Naive thymus-derived CD8-positive, alpha-beta T cell (primary cell): ENCODE measurements around the gene ZNHIT3. TPM values are rescaled to one million over a fixed set of nuclear protein-coding genes. Genes with fewer than 3 reads are reported as not detected.
A peak's percentile ranks its signal among the peaks of the same experiment; 100 is the strongest.

ENCODE experiments used
- ATAC-seq, 2 donors: fragments of 150-1000 bp; cut with Tn5 transposase in 1 of 2; sonication (Bioruptor Pico), chemical (Tn5 transposase) in 1 of 2; 1 replicate in 1 of 2; 2 replicates in 1 of 2; pipeline ENCODE4 v1.10.0; 2021; ENCODE audit warnings: mild to moderate bottlenecking in 2 of 2, moderate library complexity in 2 of 2
- POLR2A ChIA-PET: fragments of 350-600 bp; sonication (Branson Sonifier 250); formaldehyde crosslinking; loops from one replicate; lab custom pipeline; 2021; ENCODE audit warnings: antibody characterized with exemption; lab: Charles Lee
- DNase-seq, 10 donors: peaks; one replicate each; pipeline versions ENCODE4 v3.0.0 to v3.0.0-alpha.2; 2020 to 2022
- H3K27ac Mint-ChIP-seq, 10 donors: one replicate each; pipeline ENCODE4 v1.8.0; 2020 to 2022; ENCODE audit warnings: mild to moderate bottlenecking in 10 of 10, mixed read lengths in 10 of 10, moderate library complexity in 4 of 10, inconsistent platforms in 1 of 10
- H3K27me3 Mint-ChIP-seq, 5 donors: one replicate each; pipeline ENCODE4 v1.8.0; 2021 to 2022; ENCODE audit warnings: mixed read lengths in 5 of 5
- H3K36me3 Mint-ChIP-seq, 3 donors: one replicate each; pipeline ENCODE4 v1.8.0; 2020 to 2022; ENCODE audit warnings: mixed read lengths in 3 of 3, mild to moderate bottlenecking in 2 of 3, inconsistent platforms in 1 of 3
- H3K4me1 Mint-ChIP-seq, 4 donors: one replicate each; pipeline ENCODE4 v1.8.0; 2021 to 2022; ENCODE audit warnings: mixed read lengths in 4 of 4
- H3K4me3 Mint-ChIP-seq, 10 donors: one replicate each; pipeline ENCODE4 v1.8.0; 2020 to 2022; ENCODE audit warnings: mild to moderate bottlenecking in 10 of 10, mixed read lengths in 10 of 10, moderate library complexity in 6 of 10, inconsistent platforms in 1 of 10
- H3K9me3 Mint-ChIP-seq, 9 donors: one replicate each; pipeline ENCODE4 v1.8.0; 2020 to 2022; ENCODE audit warnings: mixed read lengths in 9 of 9, mild to moderate bottlenecking in 3 of 9, inconsistent platforms in 1 of 9, moderate library complexity in 1 of 9
- polyA plus RNA-seq, 3 donors: library from polyadenylated mRNA; unstranded; fragments of 300-500 nt; fragmentation: Illumina TruSeq; gene quantifications; one replicate each; pipeline ENCODE4 v1.2.3, GENCODE V29; 2021
- total RNA-seq, 8 experiments: library from RNA in 2 of 8; stranded (reverse) in 2 of 8; gene quantifications; one replicate each; pipeline ENCODE4 v1.2.3 and lab custom pipeline; 2021 to 2026

ZNHIT3 gene
- total and polyA plus RNA-seq, 5 experiments from 2014 or later, result 70.0 to 98.8 (median 89.1) TPM

DNA sequence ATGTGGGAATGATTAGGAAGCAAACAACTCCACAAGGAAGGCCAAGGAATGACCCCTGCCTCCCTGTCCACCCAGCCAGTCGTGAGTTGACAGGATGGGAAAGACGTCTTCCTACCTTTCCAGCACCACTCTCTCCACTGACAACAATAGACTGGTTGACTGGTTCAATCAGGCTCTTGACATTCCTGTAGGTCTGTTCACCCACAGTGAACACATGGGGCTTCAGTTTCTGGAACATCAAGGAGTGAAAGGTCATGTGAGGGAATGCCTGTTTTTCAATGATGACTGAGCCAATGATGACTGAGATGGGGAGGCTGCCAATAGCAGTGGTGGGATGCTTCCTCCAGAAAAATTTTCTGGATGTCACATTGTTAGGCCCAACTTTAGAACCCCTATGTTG is 38.6 kb downstream of the ZNHIT3 start:
- ATAC-seq (no peak), DNase-seq (no peak)
- H3K36me3 Mint-ChIP-seq, result peaks cover 5 to 69% (median 34%) of the 10 kb centered on the region in 3 donors
- peaks cover 0 to 15% (median 8%) of the 10 kb centered on the region in 4 donors for H3K4me1 Mint-ChIP-seq
- H3K27ac Mint-ChIP-seq, result peak overlapping the region in 2 of 10 donors; percentile 22 to 67
- H3K4me3 Mint-ChIP-seq, result no peak overlapping the region
- H3K27me3 Mint-ChIP-seq, result no peaks in the 10 kb centered on the region
- POLR2A ChIA-PET, result interaction anchor here (0.6 to 2.1 kb wide), 3 partner anchors 10 to 37 kb away, joined by 3 to 12 read pairs (median 4); partner anchors contain the start of genes MYO19 and PIGW
- H3K9me3 Mint-ChIP-seq, result no peaks in the 10 kb centered on the region

DNA sequence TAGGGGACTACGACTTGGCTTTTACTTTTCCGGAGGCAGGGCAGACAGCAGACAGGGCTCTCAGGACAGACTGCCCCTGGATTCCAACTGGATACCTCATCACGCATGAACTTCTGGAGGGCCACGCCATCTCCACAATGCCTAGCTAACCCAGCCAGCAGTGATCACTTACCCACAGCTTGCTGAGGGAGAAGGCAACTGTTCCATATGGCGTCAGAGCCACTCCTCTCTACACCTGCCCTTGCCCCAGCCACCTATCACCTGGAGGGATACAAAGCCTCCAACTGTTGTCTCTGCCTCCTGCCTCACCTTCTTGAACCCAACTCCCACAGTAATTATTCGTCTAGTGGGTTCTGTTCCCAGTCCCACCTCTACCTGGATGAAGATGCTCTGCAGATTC is 39.4 kb downstream of the ZNHIT3 start:
- Mint-ChIP-seq H3K27ac (peak overlapping the region in 2 of 10 donors; percentile 16 to 33), H3K9me3 (no peaks in the 10 kb centered on the region)

GRCh38 chr17:36527621-36528250 is 41.3 kb downstream of the ZNHIT3 start:
- H3K27me3 Mint-ChIP-seq, result no peaks in the 10 kb centered on the region
- H3K36me3 Mint-ChIP-seq, result peaks cover 0 to 56% (median 26%) of the 10 kb centered on the region in 3 donors
- ATAC-seq (no peak), DNase-seq (no peak)
- POLR2A ChIA-PET, result interaction anchor here (1.3 kb wide), 1 partner anchor 18 kb away, joined by 4 read pairs; the partner anchor contains the start of gene GGNBP2
- peaks cover 0 to 15% (median 11%) of the 10 kb centered on the region in 4 donors for H3K4me1 Mint-ChIP-seq
- H3K9me3 Mint-ChIP-seq, result no peaks in the 10 kb centered on the region
- H3K27ac Mint-ChIP-seq, result peak overlapping the region in 2 of 10 donors; percentile 40 to 57
- no peak overlapping the region for H3K4me3 Mint-ChIP-seq

More for the DNA sequence above, 39.4 kb downstream of the ZNHIT3 start:
- POLR2A ChIA-PET, result interaction anchor here (0.6 kb wide), 1 partner anchor 38 kb away, joined by 3 read pairs; no protein-coding TSS in a partner anchor
- ATAC-seq (no peak), DNase-seq (no peak)
- H3K4me1 Mint-ChIP-seq, result peaks cover 0 to 15% (median 8%) of the 10 kb centered on the region in 4 donors
- H3K36me3 Mint-ChIP-seq, result peaks cover 0 to 62% (median 26%) of the 10 kb centered on the region in 3 donors
- no peak overlapping the region for H3K4me3 Mint-ChIP-seq
- no peaks in the 10 kb centered on the region for H3K27me3 Mint-ChIP-seq

DNA sequence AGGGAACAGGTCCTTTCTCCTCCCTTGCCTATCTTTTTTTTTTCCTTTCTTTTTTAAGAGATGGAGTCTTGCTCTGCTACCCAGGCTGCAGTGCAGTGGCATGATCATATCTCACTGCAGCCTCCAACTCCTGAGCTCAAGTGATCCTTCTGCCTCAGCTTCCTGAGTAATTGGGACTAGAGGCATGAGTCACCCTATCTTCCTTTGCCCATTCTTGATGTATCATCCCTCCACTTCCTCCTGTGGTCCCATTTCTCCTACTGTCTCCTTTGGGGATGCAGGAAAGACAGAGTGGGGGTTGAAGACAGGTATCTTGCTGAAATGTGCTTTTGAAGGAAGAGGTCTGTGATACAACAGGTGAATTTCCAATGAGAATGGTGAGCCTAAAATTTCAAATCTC is 42.6 kb downstream of the ZNHIT3 start:
- H3K27me3 Mint-ChIP-seq, result no peaks in the 10 kb centered on the region
- H3K4me3 Mint-ChIP-seq, result no peak overlapping the region
- no peak for DNase-seq
- peaks cover 10 to 18% (median 14%) of the 10 kb centered on the region in 4 donors for H3K4me1 Mint-ChIP-seq
- H3K27ac Mint-ChIP-seq, result peak overlapping the region in 2 of 10 donors; percentile 16 to 34
- POLR2A ChIA-PET, result no interaction called here
- ATAC-seq, result no peak
- H3K9me3 Mint-ChIP-seq, result no peaks in the 10 kb centered on the region
- peaks cover 0 to 47% (median 21%) of the 10 kb centered on the region in 3 donors for H3K36me3 Mint-ChIP-seq

- Mint-ChIP-seq H3K27ac (peak overlapping the region in 3 of 10 donors; percentile 58 to 77 (median 63)), H3K4me3 (peak overlapping the region in 4 of 10 donors; percentile 9 to 41 (median 38)), H3K27me3 (no peaks in the 10 kb centered on the region), H3K9me3 (no peaks in the 10 kb centered on the region), H3K4me1 (peaks cover 13 to 21% (median 17%) of the 10 kb centered on the region in 4 donors), H3K36me3 (peaks cover 0 to 25% (median 0%) of the 10 kb centered on the region in 3 donors)
- ATAC-seq (no peak), DNase-seq (no peak)
- POLR2A ChIA-PET, result no interaction called here
These were observed 46.0 kb downstream of the ZNHIT3 start for GRCh38 chr17:36532435-36532975.

DNA sequence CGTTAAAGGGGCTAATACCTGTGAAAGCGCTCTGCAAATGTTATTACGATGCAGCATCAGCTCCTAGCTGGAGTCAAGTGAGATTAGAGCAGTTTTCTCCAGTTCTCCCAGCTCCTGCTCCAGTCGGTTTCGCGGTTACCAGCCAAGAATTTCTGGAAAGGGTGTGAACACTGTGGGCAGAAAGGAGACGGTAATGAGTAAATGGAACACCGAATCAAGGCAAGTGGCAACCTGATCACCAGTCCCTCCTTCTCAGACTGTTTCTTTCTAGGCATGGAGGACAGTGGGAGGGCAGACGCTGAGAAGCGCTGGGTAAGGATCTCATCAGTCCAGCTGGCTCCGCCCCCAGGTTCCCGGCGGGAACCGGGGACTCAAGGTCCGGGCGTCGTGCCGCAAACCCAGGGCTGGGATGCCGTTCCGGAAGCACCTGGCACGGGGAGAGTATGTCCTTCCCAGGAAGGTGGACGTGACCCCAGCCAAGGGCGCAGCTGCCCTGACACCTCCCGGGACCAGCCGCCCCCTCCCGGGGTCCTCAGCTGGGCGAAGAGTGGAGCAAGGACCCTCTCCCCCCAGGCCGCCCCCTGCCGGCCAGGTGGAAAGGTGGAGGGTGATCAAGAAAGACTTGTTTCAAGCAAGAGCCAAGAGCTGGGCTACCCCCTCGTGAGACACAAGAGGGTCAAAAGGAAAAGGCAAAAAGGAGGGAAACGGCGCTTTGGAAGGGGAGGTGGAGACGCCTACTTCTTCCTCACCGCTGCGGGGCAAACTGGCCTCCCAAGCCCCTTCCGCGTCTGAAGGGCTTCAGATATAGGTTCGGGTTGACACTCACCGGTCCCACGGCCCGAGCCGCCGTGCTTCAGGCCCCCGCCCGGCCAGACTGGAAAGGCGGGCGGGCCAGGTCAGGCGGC is 47.7 kb downstream of the ZNHIT3 start:
- POLR2A ChIA-PET, result interaction anchor here (0.6 to 4.8 kb wide), 9 partner anchors 10 to 413 kb away, joined by 3 to 181 read pairs (median 6); partner anchors contain the start of genes GGNBP2, MRM1 and ZNHIT3
- Mint-ChIP-seq H3K4me3 (peak overlapping the region; percentile 92 to 98 (median 97)), H3K27ac (peak overlapping the region; percentile 95 to 99 (median 98)), H3K27me3 (no peaks in the 10 kb centered on the region), H3K9me3 (no peaks in the 10 kb centered on the region), H3K36me3 (peaks cover 0 to 19% (median 0%) of the 10 kb centered on the region in 3 donors), H3K4me1 (peaks cover 13 to 21% (median 16%) of the 10 kb centered on the region in 4 donors)
- DNase-seq (peak in 9 of 10 donors; percentile 20 to 80 (median 42)), ATAC-seq (peak; percentile 31 to 50)

DNA sequence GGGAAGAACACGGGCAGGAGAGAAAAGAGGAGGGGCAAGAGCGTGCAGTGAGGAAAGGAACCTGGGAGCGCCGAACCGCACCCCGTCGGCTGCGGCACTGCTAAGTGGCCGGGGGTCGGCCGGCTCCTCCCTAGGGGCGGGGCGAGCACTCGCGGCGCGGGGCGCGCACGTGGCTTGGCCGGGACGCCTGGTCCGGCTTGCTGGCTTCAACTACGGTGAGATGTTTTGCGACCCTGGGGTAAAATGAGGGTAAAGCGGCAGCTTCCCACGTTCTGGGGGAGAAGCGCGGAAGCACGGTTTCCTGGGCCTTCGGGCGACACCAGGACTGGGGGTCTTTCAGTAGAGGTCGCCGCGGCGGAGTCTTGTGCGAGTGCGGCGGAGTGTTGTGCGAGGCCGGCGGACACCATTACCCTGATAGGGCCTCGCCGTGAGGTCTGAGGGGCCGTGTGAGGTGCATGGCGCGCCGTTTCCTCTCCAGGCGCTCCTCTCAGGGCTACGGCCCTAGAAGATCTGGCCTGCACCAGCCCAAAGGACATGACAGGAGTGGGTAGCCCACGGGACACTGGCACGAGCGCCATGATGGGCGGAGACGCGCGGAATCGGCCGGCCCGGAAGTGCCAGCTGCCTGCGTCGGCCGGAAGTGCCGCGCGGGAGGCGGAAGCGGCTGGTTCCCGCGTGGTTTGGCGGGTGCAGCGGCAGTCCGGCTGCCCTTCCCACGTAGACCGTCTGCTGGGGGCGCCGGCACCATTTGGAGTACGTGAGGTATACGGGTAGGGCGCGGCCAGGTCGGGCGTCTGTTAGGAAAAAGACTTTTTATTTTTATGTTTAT is 48.6 kb downstream of the ZNHIT3 start, which contains the start of the genes MYO19 and PIGW:
Gene MYO19 (minus strand): TSS at position 29 of the 829 bp plus-strand sequence. CDS start 2,330 bp downstream, outside the sequence.
Gene PIGW (plus strand): TSS at position 148 of the 829 bp plus-strand sequence. CDS start 2,115 bp downstream, outside the sequence.
- ATAC-seq (peak; percentile 79 to 80), DNase-seq (peak; percentile 77 to 91 (median 83))
- Mint-ChIP-seq H3K9me3 (no peaks in the 10 kb centered on the region), H3K27me3 (no peaks in the 10 kb centered on the region), H3K36me3 (peaks cover 0 to 16% (median 0%) of the 10 kb centered on the region in 3 donors), H3K4me3 (peak within 1 kb of the TSS; percentile 92 to 98 (median 97)), H3K27ac (peak within 1 kb of the TSS; percentile 95 to 99 (median 98)), H3K4me1 (peaks cover 9 to 21% (median 16%) of the 10 kb centered on the region in 4 donors)
- POLR2A ChIA-PET, result interaction anchor here (0.8 to 4.8 kb wide), 11 partner anchors 11 to 188 kb away, joined by 3 to 181 read pairs (median 5); partner anchors contain the start of genes DHRS11, GGNBP2, MRM1 and ZNHIT3

- peak overlapping the region; percentile 92 to 98 (median 97) for H3K4me3 Mint-ChIP-seq
- POLR2A ChIA-PET, result interaction anchor here (0.9 to 4.8 kb wide), 9 partner anchors 12 to 188 kb away, joined by 3 to 181 read pairs (median 6); partner anchors contain the start of genes DHRS11, GGNBP2, MRM1 and ZNHIT3
- H3K27me3 Mint-ChIP-seq, result no peaks in the 10 kb centered on the region
- ATAC-seq (no peak), DNase-seq (no peak)
- peaks cover 9 to 21% (median 16%) of the 10 kb centered on the region in 4 donors for H3K4me1 Mint-ChIP-seq
- peaks cover 0 to 15% (median 0%) of the 10 kb centered on the region in 3 donors for H3K36me3 Mint-ChIP-seq
- peak overlapping the region; percentile 95 to 99 (median 98) for H3K27ac Mint-ChIP-seq
- H3K9me3 Mint-ChIP-seq, result no peaks in the 10 kb centered on the region
These were observed 49.2 kb downstream of the ZNHIT3 start for GRCh38 chr17:36535669-36536081.

GRCh38 chr17:36540696-36541095 is 54.2 kb downstream of the ZNHIT3 start:
- Mint-ChIP-seq H3K27ac (no peak overlapping the region), H3K9me3 (no peaks in the 10 kb centered on the region), H3K4me3 (no peak overlapping the region), H3K36me3 (peaks cover 0 to 17% (median 0%) of the 10 kb centered on the region in 3 donors), H3K27me3 (no peaks in the 10 kb centered on the region), H3K4me1 (peaks cover 8 to 20% (median 11%) of the 10 kb centered on the region in 4 donors)
- ATAC-seq (no peak), DNase-seq (no peak)
- POLR2A ChIA-PET, result no interaction called here

DNA sequence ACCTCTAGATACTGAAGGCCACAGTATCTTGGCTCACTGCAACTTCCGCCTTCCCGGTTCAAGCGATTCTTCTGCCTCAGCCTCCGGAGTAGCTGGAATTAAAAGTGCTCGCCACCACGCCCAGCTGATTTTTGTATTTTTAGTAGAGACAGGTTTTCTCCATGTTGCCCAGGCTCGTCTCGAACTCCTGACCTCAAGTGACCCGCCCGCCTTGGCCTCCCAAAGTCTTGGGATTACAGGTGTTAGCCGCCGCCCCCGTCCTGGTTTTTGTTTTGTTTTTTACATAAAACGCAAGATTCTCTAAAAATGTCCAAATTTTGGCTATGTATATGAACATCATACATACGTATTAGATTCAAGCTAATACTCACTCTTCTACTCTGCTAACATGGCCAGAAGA is 56.3 kb downstream of the ZNHIT3 start:
- H3K9me3 Mint-ChIP-seq, result no peaks in the 10 kb centered on the region
- H3K4me1 Mint-ChIP-seq, result peaks cover 10 to 26% (median 19%) of the 10 kb centered on the region in 4 donors
- H3K36me3 Mint-ChIP-seq, result peaks cover 0 to 16% (median 2%) of the 10 kb centered on the region in 3 donors
- no peaks in the 10 kb centered on the region for H3K27me3 Mint-ChIP-seq
- ATAC-seq (no peak), DNase-seq (no peak)
- peak overlapping the region in 4 of 10 donors; percentile 5 to 83 (median 36) for H3K27ac Mint-ChIP-seq
- H3K4me3 Mint-ChIP-seq, result peak overlapping the region in 1 of 10 donors; percentile 2
- POLR2A ChIA-PET, result interaction anchor here (0.6 to 10.4 kb wide), 4 partner anchors 7 to 20 kb away, joined by 3 to 181 read pairs (median 4); partner anchors contain the start of genes MYO19 and PIGW

GRCh38 chr17:36544044-36544306 is 57.5 kb downstream of the ZNHIT3 start:
- peak overlapping the region; percentile 91 to 98 (median 96) for H3K4me3 Mint-ChIP-seq
- DNase-seq, result no peak
- peaks cover 12 to 37% (median 31%) of the 10 kb centered on the region in 4 donors for H3K4me1 Mint-ChIP-seq
- H3K27ac Mint-ChIP-seq, result peak overlapping the region; percentile 96 to 99 (median 98)
- no peaks in the 10 kb centered on the region for H3K9me3 Mint-ChIP-seq
- ATAC-seq, result no peak
- no peaks in the 10 kb centered on the region for H3K27me3 Mint-ChIP-seq
- peaks cover 0 to 16% (median 2%) of the 10 kb centered on the region in 3 donors for H3K36me3 Mint-ChIP-seq
- POLR2A ChIA-PET, result interaction anchor here (0.8 to 10.4 kb wide), 6 partner anchors 8 to 58 kb away, joined by 3 to 181 read pairs (median 6); partner anchors contain the start of genes MRM1, MYO19 and PIGW
